ENCODE measurements around the gene KANK4.

KANK4 gene

DNA sequence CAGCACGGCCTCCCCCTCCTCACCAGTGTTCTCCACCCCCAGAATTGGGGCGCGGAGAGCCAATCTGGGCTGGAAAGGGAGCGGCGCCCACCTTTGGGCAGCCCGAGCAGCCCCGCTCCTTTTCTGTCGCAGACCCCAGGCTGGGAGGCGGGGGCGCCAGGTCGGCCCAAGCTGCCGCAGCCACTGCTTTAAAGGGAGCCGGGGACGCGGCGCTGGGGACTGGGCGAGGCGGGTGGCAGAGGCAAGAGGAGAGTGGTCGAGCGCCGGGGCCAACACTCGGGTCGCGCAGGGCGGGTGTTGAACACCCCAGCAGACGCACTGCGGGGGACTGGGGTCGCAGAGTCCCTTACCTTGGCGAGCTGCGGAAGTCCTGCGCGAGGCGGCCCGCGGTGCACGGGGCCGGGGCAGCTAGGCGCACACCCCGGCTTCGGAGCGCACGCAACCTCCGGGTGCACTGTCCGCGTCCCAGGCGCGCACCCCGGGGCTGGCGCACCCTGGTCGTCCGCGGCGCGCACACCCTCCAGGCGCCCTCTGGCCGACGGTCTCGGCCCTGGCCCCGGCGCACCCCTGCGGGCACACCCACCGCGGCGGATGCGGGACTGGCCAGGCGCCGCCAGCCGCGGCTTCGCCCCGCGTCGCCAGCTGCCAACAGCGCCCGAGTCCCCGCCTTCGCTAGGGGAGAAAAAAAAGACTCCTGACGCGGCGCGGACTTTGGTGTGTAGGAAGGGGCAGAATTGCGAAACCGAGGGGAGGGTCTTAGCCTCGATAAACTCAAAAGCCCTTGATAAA, at the start of gene KANK4:
KANK4 (minus strand) TSS at position 679 of the 789 bp plus-strand sequence. CDS start 37,870 bp downstream, outside the sequence.
- no peak for DNase-seq

DNA sequence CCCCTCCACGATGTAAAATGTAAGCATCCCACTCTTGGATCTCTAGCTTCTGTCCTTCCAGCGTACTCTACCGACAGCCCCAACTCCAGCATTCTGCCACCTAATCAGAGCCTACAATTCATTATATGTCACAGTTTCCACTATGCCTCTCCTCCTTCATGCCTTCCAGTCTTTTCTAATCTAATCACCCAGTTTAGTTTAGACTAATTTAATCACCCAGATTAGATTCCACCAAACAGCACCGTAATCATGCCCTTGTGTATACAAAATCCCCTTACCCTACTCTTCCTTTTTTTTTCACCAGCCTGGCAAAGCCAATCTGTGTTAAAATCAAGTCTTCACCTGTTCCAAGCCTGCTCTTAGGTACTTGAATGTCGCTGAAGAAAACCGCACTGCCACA, 49.8 kb upstream of the KANK4 start:
- no peak for DNase-seq

DNA sequence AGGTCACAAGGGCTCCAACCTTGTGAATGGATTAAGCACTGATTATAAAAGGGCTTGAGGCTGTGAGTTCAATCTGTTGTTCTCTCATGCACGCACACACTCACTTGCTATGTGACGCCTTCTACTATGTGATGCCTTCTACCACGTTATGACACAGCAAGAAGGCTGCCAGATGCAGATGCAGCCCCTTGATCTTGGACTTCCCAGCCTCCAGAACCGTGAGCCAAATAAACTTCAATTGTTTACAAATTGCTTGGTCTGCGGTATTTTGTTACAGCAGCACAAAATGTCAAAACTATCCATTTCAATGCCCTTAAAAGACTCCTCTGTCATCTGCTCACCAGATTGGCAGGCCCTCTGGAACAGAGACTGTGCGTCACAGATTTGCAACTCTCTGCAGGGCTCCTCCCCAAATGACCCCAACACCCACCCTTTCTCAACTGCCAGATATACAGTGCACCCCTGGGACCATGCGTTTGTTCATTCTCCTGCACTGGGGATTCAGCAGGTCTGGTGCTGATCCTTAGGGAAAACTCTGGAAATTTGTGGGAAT, 47.8 kb upstream of the KANK4 start:
- DNase-seq, result no peak

DNA sequence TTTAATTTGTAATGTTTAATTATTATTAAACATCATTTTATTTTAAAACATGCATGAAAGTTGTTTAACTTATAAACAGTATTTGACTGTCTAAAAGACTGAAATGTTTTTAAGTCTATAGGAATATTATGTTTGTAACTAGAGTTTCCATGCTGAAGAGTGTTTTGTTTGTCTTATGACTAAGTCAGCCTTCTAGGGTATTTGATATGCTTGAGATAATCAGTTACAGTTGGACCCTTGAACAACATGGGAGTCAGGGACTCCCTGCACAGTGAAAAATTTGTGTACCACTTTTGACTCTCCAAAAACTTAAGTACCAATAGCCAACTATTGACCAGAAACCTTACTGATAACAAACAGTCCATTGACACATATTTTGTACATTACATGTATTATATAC, 45.5 kb upstream of the KANK4 start:
- no peak for DNase-seq

DNA sequence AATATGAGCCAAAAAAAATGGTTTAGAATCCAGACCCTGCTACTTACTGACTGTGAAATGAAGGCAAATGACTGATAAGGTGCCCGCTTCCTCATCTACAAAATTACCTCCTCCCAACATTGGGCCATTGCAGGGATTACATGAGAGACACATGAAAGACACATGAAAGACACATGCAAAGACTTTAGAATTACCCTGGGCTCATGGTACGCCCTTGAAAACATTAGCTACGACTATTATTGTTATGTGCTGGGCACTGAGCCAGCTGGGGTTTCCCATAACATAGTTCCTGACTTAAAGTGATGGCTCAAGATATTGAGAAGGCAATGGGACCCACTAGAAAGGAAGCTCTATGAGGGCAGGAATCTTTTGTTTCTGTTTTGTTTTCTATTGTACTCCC, 43.7 kb upstream of the KANK4 start:
- DNase-seq, result no peak

DNA sequence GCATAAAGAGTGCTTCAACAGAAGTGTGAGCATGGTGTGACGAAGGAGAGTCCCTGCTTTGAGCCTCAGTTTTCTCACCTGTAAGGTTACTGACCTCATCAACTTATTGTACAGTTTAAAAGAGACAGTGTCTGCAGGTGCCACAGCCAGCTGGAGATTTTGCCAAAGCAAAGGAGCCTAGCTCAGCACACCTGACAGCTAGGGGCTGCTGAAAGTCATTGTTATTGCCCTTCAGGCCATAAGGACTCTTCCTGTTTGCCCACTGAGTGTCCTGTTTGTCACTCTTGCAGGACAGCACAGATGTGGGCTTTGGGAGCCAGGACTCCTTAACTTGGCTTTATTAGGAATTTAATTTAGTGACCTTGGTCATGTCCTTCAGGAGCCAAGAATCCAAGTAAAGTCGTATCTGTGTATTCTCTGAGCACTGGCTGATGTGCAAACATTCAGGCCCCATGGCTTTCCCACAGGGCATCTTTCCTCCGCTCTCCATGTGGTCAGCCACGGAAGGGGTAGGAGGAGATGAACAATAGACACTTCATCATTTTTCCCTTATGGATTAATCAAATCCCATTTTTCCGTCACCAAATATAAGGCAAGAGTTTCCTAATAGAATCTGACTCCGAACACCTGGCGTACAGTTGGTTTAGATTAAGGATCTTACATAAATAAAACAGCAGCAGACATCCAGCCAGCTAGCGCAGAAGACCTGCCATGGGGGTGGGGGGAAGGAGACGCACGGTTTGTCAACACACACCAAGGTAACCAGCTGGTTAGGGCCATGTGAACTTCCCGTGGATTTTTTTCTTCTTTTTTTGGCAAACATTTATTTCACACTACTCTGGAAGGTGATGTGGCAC, 43.1 kb upstream of the KANK4 start:
- no peak for DNase-seq

DNA sequence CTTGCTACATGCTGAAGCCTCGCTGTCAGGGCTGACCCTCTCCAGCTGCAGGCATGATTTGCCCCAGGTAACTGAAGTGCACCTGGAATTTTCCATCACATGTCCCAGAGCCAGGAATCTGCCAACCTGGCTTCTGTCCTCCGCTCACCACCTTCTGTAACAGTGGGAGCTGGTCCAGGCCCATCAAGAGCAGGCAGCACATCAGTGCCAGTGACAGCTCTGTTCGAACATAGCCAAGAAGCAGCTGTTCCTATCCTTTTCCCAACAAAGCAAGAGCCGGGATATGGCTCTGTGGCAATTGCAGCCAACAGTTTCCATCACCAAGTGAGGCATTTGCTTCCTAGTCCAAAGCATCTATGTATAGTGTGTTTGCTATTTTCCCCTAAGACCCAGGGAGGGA, 42.2 kb upstream of the KANK4 start:
- no peak for DNase-seq

DNA sequence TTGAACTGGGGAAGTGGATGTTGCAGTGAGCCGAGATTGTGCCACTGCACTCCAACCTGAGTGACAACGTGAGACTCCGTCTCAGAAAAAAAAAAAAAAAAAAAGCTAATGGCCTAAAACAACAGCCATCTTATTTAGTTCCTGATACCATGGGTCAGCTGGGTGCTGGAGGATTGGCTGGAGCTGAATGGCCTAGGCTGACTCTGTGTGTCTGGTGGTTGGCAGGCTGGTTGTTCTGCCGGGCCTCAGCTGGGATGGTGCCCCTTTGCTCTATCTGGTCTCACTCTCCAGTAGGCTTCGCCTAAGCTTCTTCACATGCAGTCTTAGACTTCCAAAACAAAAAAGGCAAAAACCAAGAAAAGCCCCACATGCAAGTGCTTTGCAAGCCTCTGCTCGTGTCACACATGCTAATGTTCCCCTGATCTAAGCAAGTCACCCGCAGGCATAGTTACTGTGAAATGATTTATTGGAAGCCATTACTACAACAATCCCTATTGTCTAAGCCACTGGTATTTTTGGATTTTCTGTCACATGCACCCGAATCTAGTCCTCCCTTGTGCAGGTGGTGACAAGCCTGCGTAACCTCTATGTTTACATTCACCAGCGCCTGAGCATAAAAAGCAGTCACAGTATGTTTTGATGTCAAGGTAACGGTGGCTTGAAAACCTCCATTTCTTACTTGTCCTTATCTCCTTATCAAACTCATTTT, 39.6 kb upstream of the KANK4 start:
- DNase-seq, result peak; percentile 46

DNA sequence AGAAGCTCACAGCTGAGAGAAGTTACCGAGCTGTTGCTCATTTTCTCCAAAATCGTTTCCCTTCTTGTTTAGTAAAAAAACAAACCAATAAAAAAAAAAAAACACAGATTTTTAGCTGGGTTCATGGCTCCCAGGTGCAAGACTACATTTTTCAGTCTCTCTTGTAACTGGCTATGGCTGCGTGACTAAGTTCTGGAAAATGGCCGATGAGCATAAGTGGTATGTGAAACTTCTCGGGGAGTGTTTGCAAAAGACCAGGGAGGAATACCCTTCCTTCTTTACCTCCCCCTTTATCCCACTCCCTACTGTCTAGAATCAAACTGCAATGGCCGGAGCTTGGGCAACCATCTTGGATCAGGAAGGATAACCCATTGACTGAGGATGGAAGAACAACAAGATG, 38.7 kb upstream of the KANK4 start:
- no peak for DNase-seq

DNA sequence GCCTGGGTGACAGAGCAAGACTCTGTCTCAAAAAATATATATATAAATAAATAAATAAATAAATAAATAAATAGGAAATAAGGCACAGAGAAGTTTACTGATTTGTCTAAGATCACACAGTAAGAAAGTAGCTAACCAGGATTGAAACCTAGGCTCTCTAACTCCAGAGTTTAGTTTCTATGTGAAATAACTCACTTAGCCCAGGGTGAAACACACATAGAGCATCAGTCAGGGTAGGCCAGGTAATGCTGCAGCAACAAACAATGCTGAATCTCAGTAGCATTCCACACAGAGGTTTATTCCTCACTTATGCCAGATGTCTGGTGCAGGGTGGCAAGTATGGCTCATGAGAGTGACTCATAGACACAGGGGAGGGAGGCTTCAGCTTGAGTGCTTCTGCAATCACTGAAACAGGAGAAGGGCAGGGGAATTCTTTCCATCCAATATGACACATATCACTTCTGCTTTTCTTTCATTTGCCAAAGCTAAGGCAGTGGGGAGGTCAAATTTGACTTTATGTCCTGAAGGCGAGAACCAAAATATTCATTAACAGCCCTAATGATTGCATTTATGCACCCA, 37.1 kb upstream of the KANK4 start:
- no peak for DNase-seq

DNA sequence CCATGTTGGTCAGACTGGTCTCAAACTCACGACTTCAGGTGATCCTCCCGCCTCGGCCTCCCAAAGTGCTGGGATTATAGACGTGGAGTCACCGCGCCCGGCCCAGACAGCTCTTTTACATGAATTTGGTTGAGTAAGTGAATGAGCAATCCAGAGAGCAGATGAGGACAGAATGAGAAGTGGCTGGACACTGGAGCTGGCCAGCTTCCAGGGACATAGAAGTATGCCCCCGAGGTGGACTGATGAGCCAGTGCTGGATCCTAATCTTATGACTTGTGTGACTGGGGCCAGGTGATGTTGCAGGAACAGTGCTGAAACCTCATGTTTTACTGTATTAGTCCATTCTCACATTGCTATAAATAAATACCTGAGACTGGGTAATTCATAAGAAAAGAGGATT, 35.9 kb upstream of the KANK4 start:
- DNase-seq, result no peak

DNA sequence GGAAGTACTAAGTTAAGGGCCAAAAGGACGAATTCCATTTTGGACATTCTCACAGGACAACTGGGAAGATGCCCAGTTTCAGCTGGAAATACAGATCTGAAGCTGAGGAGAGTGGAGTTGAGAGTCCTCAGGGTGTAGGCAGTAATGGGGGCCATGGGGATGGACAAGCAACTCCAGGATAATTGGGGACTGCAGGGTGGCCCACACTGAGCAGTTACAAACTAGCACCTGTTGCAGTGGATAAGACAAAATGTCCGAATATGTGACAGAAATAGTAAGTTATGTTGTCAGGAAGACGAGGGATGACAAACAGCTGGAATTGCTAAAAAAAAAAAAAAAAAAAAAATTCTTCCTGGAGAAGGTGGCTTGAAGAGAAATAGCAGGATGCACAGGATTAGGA, 34.6 kb upstream of the KANK4 start:
- no peak for DNase-seq

DNA sequence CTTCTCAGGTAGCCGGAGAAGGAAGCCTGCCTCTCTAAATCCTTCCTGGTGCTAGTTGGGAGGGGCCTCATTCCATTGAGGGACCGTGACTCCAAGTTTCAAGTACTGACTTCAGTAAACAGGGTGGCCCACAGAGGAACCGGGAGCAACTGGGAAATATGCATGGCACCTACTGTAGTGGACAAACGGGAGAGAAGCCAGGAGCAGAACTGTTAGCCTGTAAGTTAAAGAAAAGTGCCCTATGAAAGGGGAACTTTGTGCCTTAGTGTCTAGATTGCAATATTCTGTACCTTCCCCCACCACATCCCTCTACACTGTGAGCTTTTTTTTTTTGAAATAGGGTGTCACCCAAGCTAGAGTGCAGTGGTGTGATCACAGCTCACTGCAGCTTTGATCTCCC, 33.2 kb upstream of the KANK4 start:
- no peak for DNase-seq

DNA sequence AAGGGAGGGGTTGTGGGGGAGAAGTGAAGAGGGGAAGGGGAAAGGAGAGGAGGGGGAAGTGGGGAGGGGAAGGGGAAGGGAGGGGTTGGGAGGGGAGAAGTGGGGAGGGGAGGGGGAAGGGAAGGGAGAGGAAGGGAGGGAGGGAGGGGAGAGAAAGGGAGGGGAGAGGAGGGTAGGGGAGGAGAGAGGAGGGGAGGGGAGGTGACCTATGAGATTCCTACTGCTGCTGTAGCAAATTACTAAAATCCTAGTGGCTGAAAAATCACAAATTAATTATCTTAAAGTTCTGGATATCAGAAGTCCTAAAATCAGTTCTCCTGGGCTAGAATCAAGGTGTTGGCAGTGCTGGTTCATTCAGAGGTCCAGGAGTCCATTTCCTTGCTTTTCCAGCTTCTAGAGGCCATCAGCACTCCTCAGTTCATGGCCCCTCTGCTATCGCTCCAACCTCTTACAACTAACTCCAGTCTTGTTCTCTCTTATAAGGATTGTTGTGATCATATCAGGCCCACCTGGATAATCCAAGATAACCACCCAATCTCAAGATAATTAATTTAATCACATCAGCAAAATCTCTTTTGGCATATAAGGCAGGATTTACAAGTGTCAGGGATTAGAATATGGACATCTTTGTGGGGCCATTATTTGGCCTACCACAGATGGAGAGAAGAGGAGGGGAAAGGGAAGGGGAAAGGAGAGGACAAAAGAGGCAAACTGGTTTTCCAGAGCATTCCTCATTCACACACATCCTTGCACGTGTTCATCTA, 30.4 kb upstream of the KANK4 start:
- no peak for DNase-seq

DNA sequence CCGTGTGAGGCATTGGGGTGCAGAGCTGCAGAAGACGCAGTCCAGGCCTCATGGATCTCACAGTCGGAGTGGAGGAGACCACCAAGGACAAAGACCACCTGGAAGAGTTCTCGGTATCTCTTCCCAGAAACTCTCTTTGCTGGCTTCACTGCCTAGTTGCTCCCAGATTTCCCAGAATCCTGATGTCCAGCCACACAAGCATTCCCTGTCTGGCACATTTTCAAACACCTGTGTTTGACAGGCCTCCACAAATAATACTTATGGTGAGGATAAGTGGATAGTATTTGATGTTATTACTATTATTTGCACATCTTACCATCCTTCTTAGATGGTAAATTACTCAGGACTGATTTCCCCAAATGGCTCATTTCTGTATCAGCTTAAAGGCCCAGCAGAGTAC, 27.7 kb upstream of the KANK4 start:
- no peak for DNase-seq

DNA sequence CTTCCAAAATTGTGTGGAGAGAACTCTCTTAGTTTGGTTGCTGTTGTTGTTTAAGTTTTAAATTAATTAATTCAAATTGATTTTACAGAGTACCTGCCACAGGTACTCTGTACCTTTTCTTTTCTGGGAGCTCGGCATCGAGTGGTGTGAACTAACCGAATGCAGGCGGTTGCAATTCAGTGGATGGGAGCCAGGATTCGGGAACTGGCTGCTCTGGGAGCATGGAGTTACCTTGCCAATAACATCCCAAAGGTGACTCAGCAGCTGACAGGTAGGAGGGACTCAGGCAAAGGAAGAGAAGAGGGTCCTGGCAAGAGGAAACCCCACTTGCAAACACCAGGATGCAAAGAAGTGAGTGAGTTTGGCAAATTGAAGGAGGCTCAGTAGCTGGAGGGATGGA, 24.7 kb upstream of the KANK4 start:
- DNase-seq, result no peak

DNA sequence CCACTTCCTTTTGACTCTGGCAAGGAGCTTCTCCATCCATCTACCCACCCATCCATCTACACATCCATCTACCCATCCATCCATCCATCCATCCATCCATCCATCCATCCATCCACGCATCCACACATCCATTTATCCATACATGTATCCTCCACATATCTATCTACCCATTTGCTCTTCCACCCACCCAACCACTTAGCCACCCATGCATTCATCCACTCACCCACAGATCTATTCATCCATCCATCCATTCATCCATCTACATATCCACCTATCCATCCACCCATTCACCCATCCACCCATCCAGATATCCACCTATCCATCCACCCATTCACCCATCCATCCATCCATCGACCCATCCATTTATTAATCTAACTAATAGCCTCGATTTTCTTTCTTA, 23.0 kb upstream of the KANK4 start:
- no peak for DNase-seq

DNA sequence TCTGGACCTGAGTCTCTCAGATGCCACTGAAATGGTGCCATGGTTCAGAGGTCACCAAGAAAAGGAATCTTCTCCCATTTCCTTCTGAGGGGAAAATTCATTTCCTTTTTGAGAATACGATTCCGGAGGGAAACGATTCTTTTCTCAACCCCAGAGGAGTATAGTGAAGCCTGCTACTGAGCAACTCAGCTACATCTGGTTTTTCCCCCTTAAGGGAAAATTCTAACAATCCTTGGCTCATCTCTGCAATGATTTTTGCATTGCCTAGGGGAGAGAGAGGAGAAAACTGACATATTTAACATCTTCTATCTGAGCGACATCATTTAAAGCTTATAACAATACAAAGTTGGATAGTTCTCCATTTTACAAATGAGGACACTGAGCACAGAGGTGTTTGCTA, 22.4 kb upstream of the KANK4 start:
- DNase-seq, result no peak

DNA sequence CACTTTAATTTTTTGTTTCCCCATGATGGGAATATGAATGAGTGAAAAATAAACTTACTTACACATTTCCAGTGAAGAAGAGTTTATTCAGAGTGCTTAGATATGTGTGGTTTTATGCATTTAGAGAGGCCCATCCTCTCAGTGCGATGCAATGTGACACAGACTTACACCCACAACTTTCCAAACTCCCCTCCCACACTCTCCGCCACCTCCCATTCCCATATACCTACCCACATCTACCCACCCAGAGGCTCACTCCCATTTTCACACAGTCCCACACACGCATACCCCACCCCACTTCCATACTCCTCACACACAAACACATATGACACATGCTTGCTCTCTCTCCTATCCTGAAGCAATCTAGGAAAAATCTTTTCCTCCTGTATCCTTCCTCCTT, 21.9 kb upstream of the KANK4 start:
- DNase-seq, result no peak

DNA sequence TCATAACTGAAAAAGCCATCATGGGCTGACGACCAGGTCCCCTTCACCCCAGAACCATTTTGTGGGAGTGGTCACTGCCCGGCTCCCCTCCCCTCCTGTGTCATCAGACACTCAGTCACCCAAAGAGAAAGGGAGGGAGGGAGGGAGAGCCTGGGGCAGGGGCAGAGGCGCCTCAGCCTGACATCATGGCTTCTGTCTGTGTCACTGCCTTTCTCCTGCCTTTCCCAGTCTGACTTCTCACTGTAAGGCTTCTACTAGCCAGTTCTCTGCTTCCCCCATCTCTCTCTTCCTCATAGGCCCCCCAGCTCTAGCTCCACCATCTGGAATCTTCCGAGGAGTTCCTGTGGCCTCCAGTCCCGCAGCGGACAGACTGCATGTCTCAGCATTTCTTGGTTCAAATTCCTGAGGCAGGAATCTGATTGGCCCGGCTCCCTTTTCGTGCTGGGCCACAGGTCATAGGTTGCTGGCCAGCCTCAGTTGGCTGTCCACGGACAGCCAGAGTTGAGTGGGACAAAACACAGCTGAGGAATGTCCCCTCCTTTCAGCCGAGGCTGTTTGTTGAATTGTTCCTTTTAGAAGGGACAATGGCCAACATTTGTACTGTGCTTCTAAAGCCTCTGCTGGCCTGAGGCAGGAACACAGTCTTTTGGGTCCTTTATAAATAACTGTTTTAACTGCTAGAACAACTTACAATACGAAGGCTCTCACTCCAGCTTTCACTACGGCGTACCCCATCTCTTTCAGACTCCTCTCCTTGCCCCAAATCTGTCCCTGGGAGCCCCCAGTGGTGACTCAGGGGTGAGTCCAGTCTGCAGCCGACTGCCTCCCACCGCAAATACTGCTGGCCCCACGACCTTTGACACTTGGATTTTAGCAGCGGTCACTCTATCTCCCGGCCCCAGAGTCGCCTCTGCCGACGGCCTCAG, 18.7 kb upstream of the KANK4 start:
- no peak for DNase-seq

Measured in NCI-H748 treated with DMSO at 0.1 percent for 48 hours (cell line).